ENCODE results near the gene SOST.

DNA sequence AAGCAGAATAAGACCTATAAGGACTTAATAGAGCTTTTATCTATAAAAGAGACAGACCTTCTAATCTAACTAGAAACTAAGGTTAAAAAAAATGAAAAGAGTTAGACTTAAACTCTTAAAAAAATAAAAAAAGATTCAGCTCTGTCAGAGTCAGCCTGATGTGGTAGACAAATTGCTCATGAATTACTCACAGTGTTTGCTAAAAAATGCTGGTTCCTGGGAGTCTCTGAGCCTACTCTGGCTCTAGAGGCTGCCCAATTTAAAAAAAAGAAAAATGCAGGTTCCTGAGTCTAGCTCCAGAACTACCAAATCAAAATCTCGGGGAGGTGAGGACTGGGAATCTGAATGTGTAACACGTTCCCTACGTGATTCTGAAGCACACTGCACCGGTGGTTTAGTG, 18.1 kb downstream of the SOST start:
- TF ChIP-seq, protein P1, sequence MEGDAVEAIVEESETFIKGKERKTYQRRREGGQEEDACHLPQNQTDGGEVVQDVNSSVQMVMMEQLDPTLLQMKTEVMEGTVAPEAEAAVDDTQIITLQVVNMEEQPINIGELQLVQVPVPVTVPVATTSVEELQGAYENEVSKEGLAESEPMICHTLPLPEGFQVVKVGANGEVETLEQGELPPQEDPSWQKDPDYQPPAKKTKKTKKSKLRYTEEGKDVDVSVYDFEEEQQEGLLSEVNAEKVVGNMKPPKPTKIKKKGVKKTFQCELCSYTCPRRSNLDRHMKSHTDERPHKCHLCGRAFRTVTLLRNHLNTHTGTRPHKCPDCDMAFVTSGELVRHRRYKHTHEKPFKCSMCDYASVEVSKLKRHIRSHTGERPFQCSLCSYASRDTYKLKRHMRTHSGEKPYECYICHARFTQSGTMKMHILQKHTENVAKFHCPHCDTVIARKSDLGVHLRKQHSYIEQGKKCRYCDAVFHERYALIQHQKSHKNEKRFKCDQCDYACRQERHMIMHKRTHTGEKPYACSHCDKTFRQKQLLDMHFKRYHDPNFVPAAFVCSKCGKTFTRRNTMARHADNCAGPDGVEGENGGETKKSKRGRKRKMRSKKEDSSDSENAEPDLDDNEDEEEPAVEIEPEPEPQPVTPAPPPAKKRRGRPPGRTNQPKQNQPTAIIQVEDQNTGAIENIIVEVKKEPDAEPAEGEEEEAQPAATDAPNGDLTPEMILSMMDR (IDR thresholded peaks at IDR 0.05), result no peak
- no peak for TF ChIP-seq CREB1 (CRISPR knock-in tag; IDR thresholded peaks at IDR 0.05)
- TF ChIP-seq, protein P2, sequence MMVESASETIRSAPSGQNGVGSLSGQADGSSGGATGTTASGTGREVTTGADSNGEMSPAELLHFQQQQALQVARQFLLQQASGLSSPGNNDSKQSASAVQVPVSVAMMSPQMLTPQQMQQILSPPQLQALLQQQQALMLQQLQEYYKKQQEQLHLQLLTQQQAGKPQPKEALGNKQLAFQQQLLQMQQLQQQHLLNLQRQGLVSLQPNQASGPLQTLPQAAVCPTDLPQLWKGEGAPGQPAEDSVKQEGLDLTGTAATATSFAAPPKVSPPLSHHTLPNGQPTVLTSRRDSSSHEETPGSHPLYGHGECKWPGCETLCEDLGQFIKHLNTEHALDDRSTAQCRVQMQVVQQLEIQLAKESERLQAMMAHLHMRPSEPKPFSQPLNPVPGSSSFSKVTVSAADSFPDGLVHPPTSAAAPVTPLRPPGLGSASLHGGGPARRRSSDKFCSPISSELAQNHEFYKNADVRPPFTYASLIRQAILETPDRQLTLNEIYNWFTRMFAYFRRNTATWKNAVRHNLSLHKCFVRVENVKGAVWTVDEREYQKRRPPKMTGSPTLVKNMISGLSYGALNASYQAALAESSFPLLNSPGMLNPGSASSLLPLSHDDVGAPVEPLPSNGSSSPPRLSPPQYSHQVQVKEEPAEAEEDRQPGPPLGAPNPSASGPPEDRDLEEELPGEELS (CRISPR knock-in tag; IDR thresholded peaks at IDR 0.05), result no peak
- TF ChIP-seq ZNF416 (CRISPR knock-in tag; IDR thresholded peaks at IDR 0.05), result no peak
- TF ChIP-seq, protein P3, sequence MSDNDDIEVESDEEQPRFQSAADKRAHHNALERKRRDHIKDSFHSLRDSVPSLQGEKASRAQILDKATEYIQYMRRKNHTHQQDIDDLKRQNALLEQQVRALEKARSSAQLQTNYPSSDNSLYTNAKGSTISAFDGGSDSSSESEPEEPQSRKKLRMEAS (CRISPR knock-in tag; IDR thresholded peaks at IDR 0.05), result no peak
- no peak for TF ChIP-seq FOXJ3 (CRISPR knock-in tag; IDR thresholded peaks at IDR 0.05; ENCODE audit: borderline replicate concordance)
- TF ChIP-seq ELF4 (CRISPR knock-in tag; IDR thresholded peaks at IDR 0.05; ENCODE audit: low read depth), result no peak
- TF ChIP-seq, protein P4, sequence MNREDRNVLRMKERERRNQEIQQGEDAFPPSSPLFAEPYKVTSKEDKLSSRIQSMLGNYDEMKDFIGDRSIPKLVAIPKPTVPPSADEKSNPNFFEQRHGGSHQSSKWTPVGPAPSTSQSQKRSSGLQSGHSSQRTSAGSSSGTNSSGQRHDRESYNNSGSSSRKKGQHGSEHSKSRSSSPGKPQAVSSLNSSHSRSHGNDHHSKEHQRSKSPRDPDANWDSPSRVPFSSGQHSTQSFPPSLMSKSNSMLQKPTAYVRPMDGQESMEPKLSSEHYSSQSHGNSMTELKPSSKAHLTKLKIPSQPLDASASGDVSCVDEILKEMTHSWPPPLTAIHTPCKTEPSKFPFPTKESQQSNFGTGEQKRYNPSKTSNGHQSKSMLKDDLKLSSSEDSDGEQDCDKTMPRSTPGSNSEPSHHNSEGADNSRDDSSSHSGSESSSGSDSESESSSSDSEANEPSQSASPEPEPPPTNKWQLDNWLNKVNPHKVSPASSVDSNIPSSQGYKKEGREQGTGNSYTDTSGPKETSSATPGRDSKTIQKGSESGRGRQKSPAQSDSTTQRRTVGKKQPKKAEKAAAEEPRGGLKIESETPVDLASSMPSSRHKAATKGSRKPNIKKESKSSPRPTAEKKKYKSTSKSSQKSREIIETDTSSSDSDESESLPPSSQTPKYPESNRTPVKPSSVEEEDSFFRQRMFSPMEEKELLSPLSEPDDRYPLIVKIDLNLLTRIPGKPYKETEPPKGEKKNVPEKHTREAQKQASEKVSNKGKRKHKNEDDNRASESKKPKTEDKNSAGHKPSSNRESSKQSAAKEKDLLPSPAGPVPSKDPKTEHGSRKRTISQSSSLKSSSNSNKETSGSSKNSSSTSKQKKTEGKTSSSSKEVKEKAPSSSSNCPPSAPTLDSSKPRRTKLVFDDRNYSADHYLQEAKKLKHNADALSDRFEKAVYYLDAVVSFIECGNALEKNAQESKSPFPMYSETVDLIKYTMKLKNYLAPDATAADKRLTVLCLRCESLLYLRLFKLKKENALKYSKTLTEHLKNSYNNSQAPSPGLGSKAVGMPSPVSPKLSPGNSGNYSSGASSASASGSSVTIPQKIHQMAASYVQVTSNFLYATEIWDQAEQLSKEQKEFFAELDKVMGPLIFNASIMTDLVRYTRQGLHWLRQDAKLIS (CRISPR knock-in tag; IDR thresholded peaks at IDR 0.05; ENCODE audit: borderline replicate concordance), result no peak
- no peak for TF ChIP-seq RELA (CRISPR knock-in tag; IDR thresholded peaks at IDR 0.05; ENCODE audit: borderline replicate concordance)
- TF ChIP-seq NFE2L1 (CRISPR knock-in tag; IDR thresholded peaks at IDR 0.05), result no peak
- TF ChIP-seq, protein P5, sequence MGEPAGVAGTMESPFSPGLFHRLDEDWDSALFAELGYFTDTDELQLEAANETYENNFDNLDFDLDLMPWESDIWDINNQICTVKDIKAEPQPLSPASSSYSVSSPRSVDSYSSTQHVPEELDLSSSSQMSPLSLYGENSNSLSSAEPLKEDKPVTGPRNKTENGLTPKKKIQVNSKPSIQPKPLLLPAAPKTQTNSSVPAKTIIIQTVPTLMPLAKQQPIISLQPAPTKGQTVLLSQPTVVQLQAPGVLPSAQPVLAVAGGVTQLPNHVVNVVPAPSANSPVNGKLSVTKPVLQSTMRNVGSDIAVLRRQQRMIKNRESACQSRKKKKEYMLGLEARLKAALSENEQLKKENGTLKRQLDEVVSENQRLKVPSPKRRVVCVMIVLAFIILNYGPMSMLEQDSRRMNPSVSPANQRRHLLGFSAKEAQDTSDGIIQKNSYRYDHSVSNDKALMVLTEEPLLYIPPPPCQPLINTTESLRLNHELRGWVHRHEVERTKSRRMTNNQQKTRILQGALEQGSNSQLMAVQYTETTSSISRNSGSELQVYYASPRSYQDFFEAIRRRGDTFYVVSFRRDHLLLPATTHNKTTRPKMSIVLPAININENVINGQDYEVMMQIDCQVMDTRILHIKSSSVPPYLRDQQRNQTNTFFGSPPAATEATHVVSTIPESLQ (CRISPR knock-in tag; IDR thresholded peaks at IDR 0.05), result no peak
- TF ChIP-seq, protein P6, sequence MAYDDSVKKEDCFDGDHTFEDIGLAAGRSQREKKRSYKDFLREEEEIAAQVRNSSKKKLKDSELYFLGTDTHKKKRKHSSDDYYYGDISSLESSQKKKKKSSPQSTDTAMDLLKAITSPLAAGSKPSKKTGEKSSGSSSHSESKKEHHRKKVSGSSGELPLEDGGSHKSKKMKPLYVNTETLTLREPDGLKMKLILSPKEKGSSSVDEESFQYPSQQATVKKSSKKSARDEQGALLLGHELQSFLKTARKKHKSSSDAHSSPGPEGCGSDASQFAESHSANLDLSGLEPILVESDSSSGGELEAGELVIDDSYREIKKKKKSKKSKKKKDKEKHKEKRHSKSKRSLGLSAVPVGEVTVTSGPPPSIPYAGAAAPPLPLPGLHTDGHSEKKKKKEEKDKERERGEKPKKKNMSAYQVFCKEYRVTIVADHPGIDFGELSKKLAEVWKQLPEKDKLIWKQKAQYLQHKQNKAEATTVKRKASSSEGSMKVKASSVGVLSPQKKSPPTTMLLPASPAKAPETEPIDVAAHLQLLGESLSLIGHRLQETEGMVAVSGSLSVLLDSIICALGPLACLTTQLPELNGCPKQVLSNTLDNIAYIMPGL (CRISPR knock-in tag; IDR thresholded peaks at IDR 0.05), result no peak
- TF ChIP-seq, protein P7, sequence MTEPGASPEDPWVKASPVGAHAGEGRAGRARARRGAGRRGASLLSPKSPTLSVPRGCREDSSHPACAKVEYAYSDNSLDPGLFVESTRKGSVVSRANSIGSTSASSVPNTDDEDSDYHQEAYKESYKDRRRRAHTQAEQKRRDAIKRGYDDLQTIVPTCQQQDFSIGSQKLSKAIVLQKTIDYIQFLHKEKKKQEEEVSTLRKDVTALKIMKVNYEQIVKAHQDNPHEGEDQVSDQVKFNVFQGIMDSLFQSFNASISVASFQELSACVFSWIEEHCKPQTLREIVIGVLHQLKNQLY (CRISPR knock-in tag; IDR thresholded peaks at IDR 0.05), result no peak

Data from WTC11 (cell line).